ENCODE results near the gene FAM117B. TPM values are rescaled to one million over a fixed set of nuclear protein-coding genes. Genes with fewer than 3 reads are reported as not detected.

The FAM117B gene
- total RNA-seq, 4 donors from 2014 or later: 0.26 to 14.0 (median 8.9) TPM

DNA sequence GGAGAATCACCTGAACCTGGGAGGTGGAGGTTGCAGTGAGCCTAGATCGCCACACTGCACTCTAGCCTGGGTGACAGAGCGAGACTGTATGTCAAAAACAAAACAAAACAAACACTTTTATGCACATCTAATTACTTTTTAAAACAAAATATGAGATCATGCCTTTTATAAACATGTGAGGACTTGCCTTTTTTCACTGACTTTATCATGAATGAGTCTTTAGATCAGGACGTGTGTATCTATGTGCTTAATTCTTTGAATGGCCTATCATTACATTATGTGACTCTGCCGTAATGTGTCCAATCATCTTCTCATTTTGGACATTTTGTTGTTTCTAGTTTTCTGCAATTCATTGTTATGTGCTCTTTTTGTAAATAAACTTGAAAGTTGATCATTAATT is 58.7 kb downstream of the FAM117B start:
- no peaks in the 10 kb centered on the region for H3K4me1 ChIP-seq
- DNase-seq: no peak
- H3K27ac ChIP-seq: no peak overlapping the region
- intact Hi-C loops (cut with DNase I; ENCODE audit: low total_unique reads): no loop called here
- H3K9me3 ChIP-seq: no peaks in the 10 kb centered on the region
- H3K27me3 ChIP-seq: no peaks in the 10 kb centered on the region
- H3K4me3 ChIP-seq: no peak overlapping the region
- no peaks in the 10 kb centered on the region for H3K36me3 ChIP-seq
- TF ChIP-seq CTCF (IDR thresholded peaks at IDR 0.05): no peak
- no peak for TF ChIP-seq POLR2A (IDR thresholded peaks at IDR 0.05)

DNA sequence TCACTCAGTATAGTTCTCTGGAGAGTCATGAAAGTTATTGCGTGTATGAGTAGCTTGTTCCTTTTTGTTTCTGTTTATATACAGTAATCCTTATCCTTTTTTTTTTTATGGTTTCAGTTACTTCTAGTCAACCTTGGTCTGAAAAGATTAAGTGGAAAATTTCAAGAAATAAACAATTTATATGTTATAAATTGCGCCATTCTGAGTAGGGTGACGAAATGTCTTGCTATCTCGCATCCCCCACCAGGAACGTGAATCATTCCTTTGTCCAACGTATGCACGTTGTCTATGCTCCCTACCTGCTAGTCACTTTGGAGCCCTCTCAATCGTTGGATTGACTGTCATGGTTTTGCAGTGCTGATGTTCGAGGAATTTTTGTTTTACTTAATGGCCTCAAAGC is 60.4 kb downstream of the FAM117B start:
- no peak overlapping the region for H3K4me3 ChIP-seq
- DNase-seq: no peak
- no peaks in the 10 kb centered on the region for H3K4me1 ChIP-seq
- H3K36me3 ChIP-seq: no peaks in the 10 kb centered on the region
- H3K27me3 ChIP-seq: no peaks in the 10 kb centered on the region
- H3K9me3 ChIP-seq: no peaks in the 10 kb centered on the region
- TF ChIP-seq POLR2A (IDR thresholded peaks at IDR 0.05): no peak
- no peak for TF ChIP-seq CTCF (IDR thresholded peaks at IDR 0.05)
- intact Hi-C loops (cut with DNase I; ENCODE audit: low total_unique reads): no loop called here
- H3K27ac ChIP-seq: no peak overlapping the region

GRCh38 chr2:202700075-202700901 is 65.5 kb downstream of the FAM117B start:
- Histone ChIP-seq H3K9me3 (no peaks in the 10 kb centered on the region), H3K27ac (no peak overlapping the region), H3K4me3 (no peak overlapping the region), H3K27me3 (no peaks in the 10 kb centered on the region), H3K4me1 (no peaks in the 10 kb centered on the region), H3K36me3 (no peaks in the 10 kb centered on the region)
- DNase-seq: no peak
- intact Hi-C loops (cut with DNase I; ENCODE audit: low total_unique reads): no loop called here
- TF ChIP-seq CTCF (IDR thresholded peaks at IDR 0.05) (no peak), POLR2A (IDR thresholded peaks at IDR 0.05) (no peak)

- H3K27me3 ChIP-seq: no peaks in the 10 kb centered on the region
- DNase-seq: no peak
- no peaks in the 10 kb centered on the region for H3K4me1 ChIP-seq
- H3K9me3 ChIP-seq: no peaks in the 10 kb centered on the region
- H3K27ac ChIP-seq: no peak overlapping the region
- H3K4me3 ChIP-seq: no peak overlapping the region
- TF ChIP-seq CTCF (IDR thresholded peaks at IDR 0.05) (no peak), POLR2A (IDR thresholded peaks at IDR 0.05) (no peak)
- intact Hi-C loops (cut with DNase I; ENCODE audit: low total_unique reads): no loop called here
- no peaks in the 10 kb centered on the region for H3K36me3 ChIP-seq
Observed at GRCh38 chr2:202703091-202703490, 68.3 kb downstream of the FAM117B start.

DNA sequence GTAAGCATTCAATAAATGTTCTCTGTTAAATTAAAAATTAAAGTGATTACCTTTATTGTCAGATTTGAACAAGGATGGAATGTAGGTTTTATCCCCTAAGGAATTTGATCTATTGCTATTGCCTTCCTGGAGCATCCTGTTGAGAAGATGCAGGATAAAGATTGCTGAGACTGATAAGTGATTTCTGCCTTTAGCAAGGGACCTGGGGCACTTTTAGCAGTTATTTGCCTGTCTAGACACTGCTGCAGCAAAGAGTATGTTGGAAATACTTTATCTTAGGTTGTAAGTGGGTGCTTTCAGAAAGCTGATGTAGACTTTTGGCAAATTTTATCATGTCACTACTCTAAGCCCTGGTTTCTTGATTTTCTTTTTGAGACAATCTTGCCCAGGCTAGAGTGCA is 69.5 kb downstream of the FAM117B start:
- intact Hi-C loops (cut with DNase I; ENCODE audit: low total_unique reads): no loop called here
- no peak for DNase-seq
- Histone ChIP-seq H3K9me3 (no peaks in the 10 kb centered on the region), H3K27ac (no peak overlapping the region), H3K4me1 (no peaks in the 10 kb centered on the region), H3K4me3 (no peak overlapping the region), H3K36me3 (no peaks in the 10 kb centered on the region), H3K27me3 (no peaks in the 10 kb centered on the region)
- TF ChIP-seq CTCF (IDR thresholded peaks at IDR 0.05) (no peak), POLR2A (IDR thresholded peaks at IDR 0.05) (no peak)

Data from uterus (tissue), 4 donors.